H9 (cell line): Measurements from ENCODE around the gene CAB39. TPM values are rescaled to one million over a fixed set of nuclear protein-coding genes. Genes with fewer than 3 reads are reported as not detected.

Experiments
- DNase-seq: peaks from one replicate; pipeline ENCODE4 v3.0.0-alpha.2; 2017
- H2AFZ ChIP-seq: one replicate; pipeline ENCODE4 v1.6.1; 2013; ENCODE audit warnings: mild to moderate bottlenecking, low read length, control low read depth, moderate library complexity
- H2AK5ac ChIP-seq: 2 replicates; pipeline ENCODE4 v1.6.1; 2013; ENCODE audit warnings: low read length, control low read depth, mixed read lengths; ENCODE audit not compliant: insufficient read length
- H2BK120ac ChIP-seq: one replicate; pipeline ENCODE4 v1.6.1; 2013; ENCODE audit warnings: low read depth, mild to moderate bottlenecking, low read length, control low read depth, inconsistent platforms; ENCODE audit not compliant: poor library complexity, severe bottlenecking
- H2BK12ac ChIP-seq: 2 replicates; pipeline ENCODE4 v1.6.1; 2013; ENCODE audit warnings: low read length, control low read depth, mixed read lengths, low read depth; ENCODE audit not compliant: insufficient read length
- H2BK15ac ChIP-seq: 2 replicates; pipeline ENCODE4 v1.6.1; 2013; ENCODE audit warnings: low read depth, low read length, control low read depth
- H2BK20ac ChIP-seq: one replicate; pipeline ENCODE4 v1.6.1; 2013; ENCODE audit warnings: low read depth, mild to moderate bottlenecking, low read length, control low read depth, inconsistent platforms; ENCODE audit not compliant: poor library complexity, severe bottlenecking
- H2BK5ac ChIP-seq: 2 replicates; pipeline ENCODE4 v1.6.1; 2013; ENCODE audit warnings: low read length, control low read depth, mixed read lengths; ENCODE audit not compliant: insufficient read length
- H3K14ac ChIP-seq: 2 replicates; pipeline ENCODE4 v1.6.1; 2013; ENCODE audit warnings: low read length, control low read depth; ENCODE audit not compliant: insufficient read depth
- H3K18ac ChIP-seq: 2 replicates; pipeline ENCODE4 v1.6.1; 2013; ENCODE audit warnings: low read depth, mild to moderate bottlenecking, mixed read lengths, low read length, control low read depth; ENCODE audit not compliant: insufficient read length
- H3K23ac ChIP-seq: 2 replicates; pipeline ENCODE4 v1.6.1; 2013; ENCODE audit warnings: low read length, control low read depth, mixed read lengths, low read depth; ENCODE audit not compliant: insufficient read length
- H3K23me2 ChIP-seq: 2 replicates; pipeline ENCODE4 v1.6.1; 2013; ENCODE audit warnings: low read depth, mild to moderate bottlenecking, mixed read lengths, low read length, control low read depth; ENCODE audit not compliant: insufficient read length, poor library complexity, severe bottlenecking
- H3K27ac ChIP-seq: 2 replicates; pipeline ENCODE4 v1.5.1; 2013; ENCODE audit warnings: low read length, control low read depth, mixed read lengths, low read depth; ENCODE audit not compliant: insufficient read length
- H3K27me3 ChIP-seq: 2 replicates; pipeline ENCODE4 v1.6.1; 2013; ENCODE audit warnings: low read length, control low read depth, inconsistent platforms; ENCODE audit not compliant: insufficient read depth
- H3K4ac ChIP-seq: 2 replicates; pipeline ENCODE4 v1.6.1; 2013; ENCODE audit warnings: low read depth, mild to moderate bottlenecking, control low read depth, inconsistent platforms, low read length, moderate library complexity
- H3K4me1 ChIP-seq: 2 replicates; pipeline ENCODE4 v1.6.1; 2013; ENCODE audit warnings: low read length, control low read depth, inconsistent platforms; ENCODE audit not compliant: insufficient read depth
- H3K4me2 ChIP-seq: 2 replicates; pipeline ENCODE4 v1.6.1; 2013; ENCODE audit warnings: low read length, control low read depth, mixed read lengths; ENCODE audit not compliant: insufficient read length, insufficient read depth
- H3K56ac ChIP-seq: 2 replicates; pipeline ENCODE4 v1.6.1; 2013; ENCODE audit warnings: low read depth, mild to moderate bottlenecking, mixed read lengths, low read length, control low read depth; ENCODE audit not compliant: insufficient read length
- H3K79me1 ChIP-seq: 2 replicates; pipeline ENCODE4 v1.6.1; 2013; ENCODE audit warnings: low read depth, mild to moderate bottlenecking, moderate library complexity, low read length, control low read depth, inconsistent platforms; ENCODE audit not compliant: insufficient read depth, poor library complexity, severe bottlenecking
- H3K79me2 ChIP-seq: 2 replicates; pipeline ENCODE4 v1.6.1; 2013; ENCODE audit warnings: low read length, control low read depth, inconsistent platforms; ENCODE audit not compliant: insufficient read depth
- H3K9ac ChIP-seq: 2 replicates; pipeline ENCODE4 v1.6.1; 2013; ENCODE audit warnings: low read length, control low read depth, mixed read lengths; ENCODE audit not compliant: insufficient read length; ENCODE audit errors: extremely low read depth
- H3K9me3 ChIP-seq: one replicate; pipeline ENCODE4 v1.6.1; 2013; ENCODE audit warnings: low read depth, low read length, inconsistent platforms; ENCODE audit not compliant: control insufficient read depth
- H3T11ph ChIP-seq: one replicate; pipeline ENCODE4 v1.6.1; 2013; ENCODE audit warnings: mild to moderate bottlenecking, low read length, control low read depth, inconsistent platforms
- H4K20me1 ChIP-seq: one replicate; pipeline ENCODE4 v1.6.1; 2013; ENCODE audit not compliant: control insufficient read depth, insufficient read length, insufficient read depth
- H4K5ac ChIP-seq: 2 replicates; pipeline ENCODE4 v1.6.1; 2013; ENCODE audit warnings: low read depth, mild to moderate bottlenecking, mixed read lengths, low read length, control low read depth; ENCODE audit not compliant: insufficient read length
- H4K8ac ChIP-seq: replicated peaks from 2 replicates; pipeline ENCODE4 v1.6.1; 2013; ENCODE audit warnings: low read length, control low read depth, mixed read lengths, low read depth; ENCODE audit not compliant: insufficient read length
- H4K91ac ChIP-seq: 2 replicates; pipeline ENCODE4 v1.6.1; 2013; ENCODE audit warnings: low read depth, mild to moderate bottlenecking, moderate library complexity, mixed read lengths, low read length, control low read depth; ENCODE audit not compliant: insufficient read length
- H3K27ac Mint-ChIP-seq, 3 experiments: 2 replicates in 2 of 3; 3 replicates in 1 of 3; pipeline ENCODE4 v1.8.0; 2020 to 2021; ENCODE audit warnings: mixed read lengths in 3 of 3, mild to moderate bottlenecking in 1 of 3, moderate library complexity in 1 of 3
- H3K27me3 Mint-ChIP-seq: 2 replicates; pipeline ENCODE4 v1.8.0; 2021; ENCODE audit warnings: low read depth, mild to moderate bottlenecking, moderate library complexity, mixed read lengths
- H3K36me3 Mint-ChIP-seq, 3 experiments: 2 replicates in 2 of 3; 3 replicates in 1 of 3; pipeline ENCODE4 v1.8.0; 2020 to 2021; ENCODE audit warnings: low read depth in 3 of 3, mixed read lengths in 3 of 3; ENCODE audit not compliant: insufficient read depth in 1 of 3
- H3K4me1 Mint-ChIP-seq, 2 experiments: 2 replicates each; pipeline ENCODE4 v1.8.0; 2020; ENCODE audit warnings: mixed read lengths in 2 of 2
- H3K4me3 Mint-ChIP-seq, 2 experiments: 2 replicates in 1 of 2; 3 replicates in 1 of 2; pipeline ENCODE4 v1.8.0; 2020 to 2021; ENCODE audit warnings: mild to moderate bottlenecking in 2 of 2, mixed read lengths in 2 of 2, moderate library complexity in 1 of 2
- H3K9me3 Mint-ChIP-seq, 2 experiments: 2 replicates in 1 of 2; 3 replicates in 1 of 2; pipeline ENCODE4 v1.8.0; 2020; ENCODE audit warnings: mild to moderate bottlenecking in 2 of 2, mixed read lengths in 2 of 2, moderate library complexity in 1 of 2
- WGBS: extraction: QIAGEN DNeasy Blood & Tissue Kit; methylation state at CpG from one replicate; pipeline ENCODE4 v1.1.7; 2013; ENCODE audit warnings: missing lambda C conversion rate, low lambda C conversion rate, mixed read lengths; ENCODE audit not compliant: insufficient read length; ENCODE audit errors: extremely low coverage; 5-methylcytosine and 5-hydroxymethylcytosine counted together
- total RNA-seq: library from RNA; stranded (reverse); gene quantifications from 2 replicates; pipeline ENCODE4 v1.2.1, GENCODE V29; 2021
- TF ChIP-seq, protein P1 (sequence below): fragments of 200-600 bp; sonication (generic); conservative IDR thresholded peaks from 3 replicates; pipeline ENCODE4 v1.8.0; 2021; ENCODE audit warnings: antibody characterized with exemption, mild to moderate bottlenecking

Gene CAB39
- total RNA-seq, 1 experiment from 2014 or later = 42.7 TPM

DNA sequence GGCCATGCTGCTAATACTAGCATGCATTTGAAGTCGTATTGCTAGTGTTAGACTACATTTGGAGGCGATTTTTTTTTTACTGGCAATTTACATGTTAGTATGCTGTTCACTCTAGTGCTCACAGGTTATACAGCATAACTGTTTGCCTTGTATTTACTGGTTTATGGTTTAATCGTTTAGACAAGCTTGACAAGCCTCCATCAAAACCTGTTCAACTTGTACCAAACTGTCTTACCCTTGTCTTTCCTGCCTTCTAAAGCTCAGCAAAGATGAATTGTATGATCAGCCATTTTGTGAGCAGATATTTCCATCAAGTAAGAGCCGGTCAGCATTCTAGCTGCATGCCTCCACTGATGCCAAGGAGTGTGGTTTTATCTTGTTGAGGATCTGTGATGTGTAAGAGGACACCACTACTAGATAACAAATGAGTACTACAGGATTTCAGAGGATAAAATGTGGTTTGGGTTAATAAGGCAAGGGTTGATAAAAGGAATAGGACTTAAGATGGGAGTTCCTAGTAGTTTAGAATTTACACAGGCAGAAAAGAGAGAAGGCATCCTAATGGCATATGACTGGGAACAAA lies 83.7 kb downstream of the CAB39 start:
- Histone ChIP-seq H2BK12ac (no peak overlapping the region), H3K4ac (no peak overlapping the region), H3K9ac (no peak overlapping the region), H2BK5ac (no peak overlapping the region), H2AK5ac (no peak overlapping the region), H3K4me2 (no peak overlapping the region), H2AFZ (no peak overlapping the region), H4K5ac (no peak overlapping the region), H3T11ph (no peak overlapping the region), H3K18ac (no peak overlapping the region), H3K14ac (no peak overlapping the region), H3K79me1 (no peaks in the 10 kb centered on the region), H3K27ac (no peak overlapping the region), H3K9me3 (no peaks in the 10 kb centered on the region), H4K91ac (no peak overlapping the region), H3K4me1 (peaks cover 2% of the 10 kb centered on the region), H3K23me2 (no peaks in the 10 kb centered on the region), H3K56ac (no peak overlapping the region), H3K27me3 (no peaks in the 10 kb centered on the region), H2BK120ac (no peak overlapping the region), H3K79me2 (peaks cover 2% of the 10 kb centered on the region; the same call in 1 of the 2 replicates), H4K8ac (no peak overlapping the region), H4K20me1 (no peaks in the 10 kb centered on the region), H3K23ac (no peak overlapping the region), H2BK15ac (no peak overlapping the region), H2BK20ac (no peak overlapping the region)
- H3K4me3 Mint-ChIP-seq = no peak overlapping the region
- WGBS = no CpG with 5 or more reads among the region's 4 CpGs
- H3K27ac Mint-ChIP-seq = no peak overlapping the region
- no peaks in the 10 kb centered on the region for H3K9me3 Mint-ChIP-seq
- peaks cover 5 to 13% of the 10 kb centered on the region in 2 experiments for H3K4me1 Mint-ChIP-seq
- TF ChIP-seq, protein P1, sequence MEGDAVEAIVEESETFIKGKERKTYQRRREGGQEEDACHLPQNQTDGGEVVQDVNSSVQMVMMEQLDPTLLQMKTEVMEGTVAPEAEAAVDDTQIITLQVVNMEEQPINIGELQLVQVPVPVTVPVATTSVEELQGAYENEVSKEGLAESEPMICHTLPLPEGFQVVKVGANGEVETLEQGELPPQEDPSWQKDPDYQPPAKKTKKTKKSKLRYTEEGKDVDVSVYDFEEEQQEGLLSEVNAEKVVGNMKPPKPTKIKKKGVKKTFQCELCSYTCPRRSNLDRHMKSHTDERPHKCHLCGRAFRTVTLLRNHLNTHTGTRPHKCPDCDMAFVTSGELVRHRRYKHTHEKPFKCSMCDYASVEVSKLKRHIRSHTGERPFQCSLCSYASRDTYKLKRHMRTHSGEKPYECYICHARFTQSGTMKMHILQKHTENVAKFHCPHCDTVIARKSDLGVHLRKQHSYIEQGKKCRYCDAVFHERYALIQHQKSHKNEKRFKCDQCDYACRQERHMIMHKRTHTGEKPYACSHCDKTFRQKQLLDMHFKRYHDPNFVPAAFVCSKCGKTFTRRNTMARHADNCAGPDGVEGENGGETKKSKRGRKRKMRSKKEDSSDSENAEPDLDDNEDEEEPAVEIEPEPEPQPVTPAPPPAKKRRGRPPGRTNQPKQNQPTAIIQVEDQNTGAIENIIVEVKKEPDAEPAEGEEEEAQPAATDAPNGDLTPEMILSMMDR = no peak
- peaks cover 22 to 38% (median 28%) of the 10 kb centered on the region in 3 experiments for H3K36me3 Mint-ChIP-seq
- no peak for DNase-seq
- no peaks in the 10 kb centered on the region for H3K27me3 Mint-ChIP-seq
